Heart left ventricle (tissue), 16 donors: ENCODE measurements around the gene SERINC2. TPM values are rescaled to one million over a fixed set of nuclear protein-coding genes. Genes with fewer than 3 reads are reported as not detected.

Source experiments
- ATAC-seq, 4 donors: fragments of 200-7000 bp; cut with Tn5 transposase; one replicate each; pipeline ENCODE4 v1.9.1; 2020 to 2022; ENCODE audit warnings: moderate library complexity in 4 of 4, mild to moderate bottlenecking in 3 of 4, moderate number of reproducible peaks in 1 of 4
- DNase-seq, 5 donors: peaks; one replicate each; pipeline ENCODE4 v3.0.0-alpha.2; 2020
- H3K27ac ChIP-seq, 12 donors: fragments of 200-600 bp; sonication (generic) in 4 of 12; one replicate each; pipeline versions ENCODE4 v1.5.0 to v1.8.0; 2016 to 2022; ENCODE audit warnings: mild to moderate bottlenecking in 2 of 12
- H3K27me3 ChIP-seq, 9 donors: fragments of 200-600 bp; sonication (generic) in 2 of 9; one replicate each; pipeline versions ENCODE4 v1.5.1 to v1.8.0; 2016 to 2022; ENCODE audit warnings: mild to moderate bottlenecking in 3 of 9
- H3K36me3 ChIP-seq, 9 donors: fragments of 200-600 bp; sonication (generic) in 2 of 9; one replicate each; pipeline versions ENCODE4 v1.5.0 to v1.8.0; 2018 to 2022; ENCODE audit warnings: mild to moderate bottlenecking in 2 of 9
- H3K4me1 ChIP-seq, 12 donors: fragments of 200-600 bp; sonication (generic) in 4 of 12; one replicate each; pipeline versions ENCODE4 v1.5.0 to v1.8.0; 2016 to 2022; ENCODE audit warnings: mild to moderate bottlenecking in 3 of 12
- H3K4me3 ChIP-seq, 12 donors: fragments of 200-600 bp; sonication (generic) in 4 of 12; one replicate each; pipeline versions ENCODE4 v1.5.0 to v1.8.0; 2017 to 2022; ENCODE audit warnings: mild to moderate bottlenecking in 9 of 12, moderate library complexity in 4 of 12
- H3K9me3 ChIP-seq, 12 donors: fragments of 200-600 bp; sonication (generic) in 4 of 12; one replicate each; pipeline versions ENCODE4 v1.5.0 to v1.8.0; 2016 to 2022; ENCODE audit warnings: mild to moderate bottlenecking in 1 of 12
- CTCF ChIP-seq, 12 donors: fragments of 200-600 bp; sonication (generic) in 4 of 12; IDR thresholded peaks; one replicate each; pipeline versions ENCODE4 v1.5.0 to v1.8.0; 2018 to 2022; ENCODE audit warnings: antibody characterized with exemption in 12 of 12, mild to moderate bottlenecking in 5 of 12
- POLR2A ChIP-seq, 2 donors: fragments of 450-650 bp; IDR thresholded peaks; one replicate each; pipeline ENCODE4 v1.6.1; 2017; ENCODE audit warnings: antibody characterized with exemption in 2 of 2, mild to moderate bottlenecking in 2 of 2, moderate library complexity in 2 of 2
- WGBS, 4 donors: extraction: QIAGEN DNeasy Blood & Tissue Kit in 2 of 4; methylation state at CpG; one replicate each; pipeline versions ENCODE4 v1.1.5 to v1.1.7; 2013 to 2018; 5-methylcytosine and 5-hydroxymethylcytosine counted together
- intact Hi-C, 10 donors: fragments of 100-400 bp; cut with DNase I; formaldehyde crosslinking; loops; one replicate each; pipeline versions ENCODE4 v1.11.1 to v1.14.2; 2022
- polyA plus RNA-seq, 2 donors: library from polyadenylated mRNA; stranded (reverse); fragments of 200-250 nt; gene quantifications; one replicate each; pipeline ENCODE4 v1.2.3, GENCODE V29; 2013
- total RNA-seq, 9 donors: library from RNA; depleted of rRNA in 2 of 9; stranded (reverse); fragments of >200 nt in 2 of 9; fragmentation: NEBNext Ultra II Directional in 3 of 9; extraction: Animal tissue kit (Norgen Biotek cat#: 25700) in 3 of 9; gene quantifications; one replicate each; pipeline versions ENCODE4 v1.1.0 to v1.2.4, GENCODE V29; 2016 to 2023
- donor health status: ischemic (EF 13 %, LVEDD 7.1; RV severe dilation, severe dysfunction).
- donor health status: healthy with polysubstance abuse.
- donor health status: DM: no; HTN: yes; CAD: no.
- donor health status: DM: no; HTN: no; CAD: no.
- donor health status: ischemic (EF 25% LVEDD 6.9; RV normal size, moderate dysfunction).
- donor health status: ischemic (EF 25% LVEDD 5.7; RV mildly dilated, moderate dysfunction).
- donor health status: healthy.
- donor health status: DM: yes; HTN: yes; CAD: no.
- donor health status: ischemic (EF 35%, LVEDD 5.7; RV mildly dilated, moderate dysfunction).
- donor health status: nonischemic (EF 11% LVEDD 7.7; RV severe dilation, severe dysfunction).
- donor health status: DM: yes; HTN: yes; CAD: no.
- donor health status: PGD.
- donor health status: ischemic (EF 29% LVEDD 5.4; RV normal size, mild dysfunction).
- donor health status: nonischemic (EF 23%, LVEDD 6.1; RV moderate dilation, normal function).

Gene SERINC2
- total and polyA plus RNA-seq, 11 donors: 0.94 to 8.5 (median 2.3) TPM

- no peak for ATAC-seq
- Histone ChIP-seq H3K36me3 (no peaks in the 10 kb centered on the region), H3K27me3 (peaks cover 0 to 26% (median 5%) of the 10 kb centered on the region in 9 donors), H3K9me3 (no peaks in the 10 kb centered on the region), H3K4me3 (no peak overlapping the region), H3K4me1 (peaks cover 0 to 22% (median 8%) of the 10 kb centered on the region in 12 donors), H3K27ac (no peak overlapping the region)
- no peak for DNase-seq
- 87 to 92% (median 90%) methylated on average over 4 of the region's 4 CpGs for WGBS, 4 donors
- intact Hi-C loops: no loop called here
- no peak for TF ChIP-seq POLR2A (IDR thresholded peaks at IDR 0.05)
- TF ChIP-seq CTCF (IDR thresholded peaks at IDR 0.05): no peak
These were observed 2.0 kb downstream of the SERINC2 start for GRCh38 chr1:31414980-31415370.

- intact Hi-C loops: no loop called here
- no peak overlapping the region for H3K4me3 ChIP-seq
- no peak overlapping the region for H3K27ac ChIP-seq
- H3K9me3 ChIP-seq: no peaks in the 10 kb centered on the region
- peaks cover 0 to 26% (median 5%) of the 10 kb centered on the region in 9 donors for H3K27me3 ChIP-seq
- no peaks in the 10 kb centered on the region for H3K36me3 ChIP-seq
- no peak for TF ChIP-seq CTCF (IDR thresholded peaks at IDR 0.05)
- TF ChIP-seq POLR2A (IDR thresholded peaks at IDR 0.05): no peak
- H3K4me1 ChIP-seq: peaks cover 0 to 22% (median 8%) of the 10 kb centered on the region in 12 donors
- no peak for ATAC-seq
- WGBS, 4 donors: 92 to 95% (median 94%) methylated on average over 2 of the region's 2 CpGs
- DNase-seq: no peak
These were observed 2.6 kb downstream of the SERINC2 start for GRCh38 chr1:31415658-31416057.

DNA sequence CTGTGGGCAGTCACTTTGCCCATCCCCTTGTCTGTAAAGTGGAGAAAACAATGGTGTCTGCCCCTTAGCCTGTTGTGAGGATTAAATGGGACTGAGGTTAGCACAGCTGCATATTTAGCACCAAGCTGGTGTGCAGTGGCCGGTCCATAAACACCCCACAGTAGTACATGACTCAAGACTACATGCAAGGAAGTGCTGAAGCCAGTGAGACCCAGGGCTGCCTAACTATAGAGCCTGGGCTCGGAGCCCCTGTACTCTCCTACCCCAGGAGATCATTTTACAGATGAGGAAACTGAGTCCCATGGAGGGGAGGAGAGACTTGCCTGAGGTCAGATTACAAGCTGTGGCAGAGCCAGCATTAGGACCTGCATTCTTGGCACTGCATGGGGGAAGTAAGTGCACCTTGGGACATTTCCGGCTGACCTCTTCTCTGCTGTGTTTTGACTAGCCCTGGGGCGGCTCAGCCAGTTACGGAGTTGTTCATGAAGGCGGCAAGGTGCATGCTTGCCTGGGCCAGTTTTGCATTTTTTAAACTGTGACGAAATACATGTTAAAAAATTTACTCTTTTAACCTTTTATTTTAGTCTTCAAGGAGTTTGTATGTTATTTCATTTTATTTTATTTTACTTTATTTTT is 3.2 kb downstream of the SERINC2 start:
- Histone ChIP-seq H3K9me3 (no peaks in the 10 kb centered on the region), H3K27me3 (peaks cover 0 to 24% (median 5%) of the 10 kb centered on the region in 9 donors), H3K36me3 (no peaks in the 10 kb centered on the region), H3K4me3 (no peak overlapping the region), H3K4me1 (peaks cover 0 to 22% (median 8%) of the 10 kb centered on the region in 12 donors), H3K27ac (no peak overlapping the region)
- intact Hi-C loops: no loop called here
- TF ChIP-seq POLR2A (IDR thresholded peaks at IDR 0.05): no peak
- TF ChIP-seq CTCF (IDR thresholded peaks at IDR 0.05): no peak
- ATAC-seq: no peak
- no peak for DNase-seq
- WGBS, 4 donors: 73 to 80% (median 77%) methylated on average over 7 of the region's 7 CpGs

DNA sequence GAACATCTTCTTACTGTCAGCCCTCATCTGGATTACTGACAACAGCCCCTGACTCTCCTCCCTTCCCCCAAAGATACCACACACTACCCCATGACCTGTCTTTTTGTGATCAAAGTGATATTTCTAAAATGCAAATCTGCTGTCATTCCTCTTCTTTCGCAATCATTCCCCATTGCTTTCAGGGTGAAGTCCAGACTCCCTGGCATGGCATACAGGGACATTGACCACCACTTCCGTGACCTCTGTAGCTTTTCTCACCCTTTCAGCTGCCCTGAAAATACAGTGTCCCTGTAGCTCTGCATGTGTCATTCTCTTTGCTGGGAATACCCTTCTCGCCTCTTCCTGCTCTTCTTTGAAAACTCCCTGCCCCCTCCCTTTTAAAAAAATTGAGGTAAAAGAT is 4.1 kb downstream of the SERINC2 start:
- Histone ChIP-seq H3K36me3 (no peaks in the 10 kb centered on the region), H3K9me3 (no peaks in the 10 kb centered on the region), H3K4me1 (peaks cover 0 to 22% (median 8%) of the 10 kb centered on the region in 12 donors), H3K27ac (no peak overlapping the region), H3K27me3 (peaks cover 0 to 27% (median 5%) of the 10 kb centered on the region in 9 donors), H3K4me3 (no peak overlapping the region)
- TF ChIP-seq CTCF (IDR thresholded peaks at IDR 0.05) (no peak), POLR2A (IDR thresholded peaks at IDR 0.05) (no peak)
- WGBS, 4 donors: 86 to 92% (median 92%) methylated on average over 3 of the region's 3 CpGs
- no peak for DNase-seq
- intact Hi-C loops: no loop called here
- ATAC-seq: no peak
